Muscle of leg (tissue), 11 donors: ENCODE data around the gene RAI14. TPM values are rescaled to one million over a fixed set of nuclear protein-coding genes. Genes with fewer than 3 reads are reported as not detected.
"Not testable (repeated sequence)": the region's sequence is repeated elsewhere in the genome, so short reads cannot be mapped to it uniquely, and the experiment has no call there.

Experiments
- DNase-seq: peaks from one replicate; pipeline ENCODE4 v3.0.0; 2013
- H3K27ac ChIP-seq: one replicate; pipeline ENCODE4 v1.5.1; 2013; ENCODE audit warnings: mild to moderate bottlenecking, low read length, control low read depth
- H3K27me3 ChIP-seq: one replicate; pipeline ENCODE4 v1.6.1; 2013; ENCODE audit warnings: low read length; ENCODE audit not compliant: control insufficient read depth, insufficient read depth
- H3K36me3 ChIP-seq: one replicate; pipeline ENCODE4 v1.6.1; 2013; ENCODE audit warnings: low read length; ENCODE audit not compliant: control insufficient read depth, insufficient read depth
- H3K4me1 ChIP-seq: one replicate; pipeline ENCODE4 v1.6.1; 2013; ENCODE audit warnings: low read length; ENCODE audit not compliant: control insufficient read depth, insufficient read depth
- H3K4me3 ChIP-seq: one replicate; pipeline ENCODE4 v1.5.1; 2013; ENCODE audit warnings: low read length, control low read depth
- H3K9me3 ChIP-seq: replicated peaks from 2 replicates; pipeline ENCODE4 v1.6.1; 2013; ENCODE audit warnings: low read depth, low read length; ENCODE audit not compliant: control insufficient read depth
- WGBS: methylation state at CpG from one replicate; pipeline ENCODE4 v1.1.5; 2013; ENCODE audit warnings: missing lambda C conversion rate; ENCODE audit not compliant: insufficient coverage; 5-methylcytosine and 5-hydroxymethylcytosine counted together
- polyA plus RNA-seq, 8 donors: library from polyadenylated mRNA; unstranded; fragments of 120-200 nt; gene quantifications; one replicate each; pipeline versions ENCODE4 v1.2.1 to v1.2.3, GENCODE V29; 2013; ENCODE audit warnings: inconsistent platforms in 1 of 8, low replicate concordance in 1 of 8; ENCODE audit not compliant: insufficient read length in 8 of 8, insufficient read depth in 1 of 8
- total RNA-seq: library from RNA; stranded (reverse); fragments of 120-200 nt; gene quantifications from one replicate; pipeline ENCODE4 v1.2.4, GENCODE V29; 2013

The RAI14 gene
- total and polyA plus RNA-seq, 9 donors: 15.7 to 40.4 (median 24.3) TPM

- Histone ChIP-seq H3K27ac (no peak overlapping the region), H3K4me3 (no peak overlapping the region), H3K36me3 (peaks cover 2% of the 10 kb centered on the region), H3K9me3 (no peaks in the 10 kb centered on the region), H3K27me3 (no peaks in the 10 kb centered on the region), H3K4me1 (no peaks in the 10 kb centered on the region)
- WGBS: no CpG with 5 or more reads among the region's 3 CpGs
- DNase-seq: no peak
Observed at GRCh38 chr5:34697308-34698108, 41.4 kb downstream of the RAI14 start.

GRCh38 chr5:34698109-34698419 lies 41.9 kb downstream of the RAI14 start:
- H3K36me3 ChIP-seq: peaks cover 2% of the 10 kb centered on the region
- no peaks in the 10 kb centered on the region for H3K4me1 ChIP-seq
- no peak for DNase-seq
- no peaks in the 10 kb centered on the region for H3K9me3 ChIP-seq
- H3K4me3 ChIP-seq: no peak overlapping the region
- no peaks in the 10 kb centered on the region for H3K27me3 ChIP-seq
- H3K27ac ChIP-seq: no peak overlapping the region

- Histone ChIP-seq H3K9me3 (no peaks in the 10 kb centered on the region), H3K27ac (no peak overlapping the region), H3K4me3 (no peak overlapping the region), H3K4me1 (no peaks in the 10 kb centered on the region), H3K36me3 (peaks cover 2% of the 10 kb centered on the region), H3K27me3 (no peaks in the 10 kb centered on the region)
- WGBS: 92% methylated on average over 4 of the region's 6 CpGs
- no peak for DNase-seq
Observed at GRCh38 chr5:34698754-34699153, 42.6 kb downstream of the RAI14 start.

GRCh38 chr5:34699155-34700077 lies 43.3 kb downstream of the RAI14 start:
- WGBS: 71% methylated on average over 7 of the region's 9 CpGs
- DNase-seq: no peak
- H3K27ac ChIP-seq: no peak overlapping the region

GRCh38 chr5:34700078-34700452 lies 43.9 kb downstream of the RAI14 start:
- no peaks in the 10 kb centered on the region for H3K27me3 ChIP-seq
- H3K9me3 ChIP-seq: no peaks in the 10 kb centered on the region
- no peak overlapping the region for H3K27ac ChIP-seq
- WGBS: no CpG with 5 or more reads among the region's 2 CpGs
- peaks cover 2% of the 10 kb centered on the region for H3K36me3 ChIP-seq
- H3K4me3 ChIP-seq: no peak overlapping the region
- no peak for DNase-seq
- no peaks in the 10 kb centered on the region for H3K4me1 ChIP-seq

More at GRCh38 chr5:34699155-34700077, 43.3 kb downstream of the RAI14 start:
- Histone ChIP-seq H3K27me3 (no peaks in the 10 kb centered on the region), H3K36me3 (peaks cover 2% of the 10 kb centered on the region), H3K9me3 (no peaks in the 10 kb centered on the region), H3K4me3 (no peak overlapping the region), H3K4me1 (no peaks in the 10 kb centered on the region)

- H3K27ac ChIP-seq, H3K4me3 ChIP-seq, H3K36me3 ChIP-seq, H3K4me1 ChIP-seq, H3K27me3 ChIP-seq, H3K9me3 ChIP-seq, DNase-seq: not testable (repeated sequence)
- WGBS: no CpG with 5 or more reads among the region's 2 CpGs
Observed at GRCh38 chr5:34701442-34701841, 45.3 kb downstream of the RAI14 start.

- Histone ChIP-seq H3K9me3 (no peaks in the 10 kb centered on the region), H3K36me3 (no peaks in the 10 kb centered on the region), H3K27ac (no peak overlapping the region), H3K4me1 (peaks cover 5% of the 10 kb centered on the region), H3K4me3 (no peak overlapping the region), H3K27me3 (no peaks in the 10 kb centered on the region)
- WGBS: 67% methylated on average over 1 of the region's 10 CpGs
- no peak for DNase-seq
Observed at GRCh38 chr5:34703767-34704713, 47.9 kb downstream of the RAI14 start.

- H3K4me1 ChIP-seq: peaks cover 11% of the 10 kb centered on the region
- WGBS: no CpG with 5 or more reads among the region's 1 CpG
- no peaks in the 10 kb centered on the region for H3K36me3 ChIP-seq
- H3K27me3 ChIP-seq: no peaks in the 10 kb centered on the region
- DNase-seq: no peak
- H3K9me3 ChIP-seq: no peaks in the 10 kb centered on the region
- no peak overlapping the region for H3K27ac ChIP-seq
- H3K4me3 ChIP-seq: no peak overlapping the region
Observed at GRCh38 chr5:34706084-34706483, 50.0 kb downstream of the RAI14 start.

- Histone ChIP-seq H3K27ac (peak overlapping the region; percentile 30), H3K4me1 (peaks cover 11% of the 10 kb centered on the region), H3K4me3 (no peak overlapping the region), H3K9me3 (no peaks in the 10 kb centered on the region), H3K36me3 (peaks cover 3% of the 10 kb centered on the region), H3K27me3 (no peaks in the 10 kb centered on the region)
- no peak for DNase-seq
- WGBS: no CpG with 5 or more reads among the region's 5 CpGs
Observed at GRCh38 chr5:34707451-34708107, 51.5 kb downstream of the RAI14 start.
